Astrocyte (in vitro differentiated cells and primary cell): ENCODE measurements around the gene TOP3A.

ENCODE experiments used
- EZH2 ChIP-seq: IDR thresholded peaks from 2 replicates; pipeline ENCODE4 v1.6.1; 2012; ENCODE audit warnings: mild to moderate bottlenecking, low read length, inconsistent platforms; ENCODE audit not compliant: insufficient read depth
- TF ChIP-seq, protein P1 (sequence below): IDR thresholded peaks from 2 replicates; pipeline ENCODE4 v1.5.1; 2011; ENCODE audit warnings: low read depth, mild to moderate bottlenecking, inconsistent platforms, low read length, moderate library complexity; ENCODE audit not compliant: insufficient read depth

DNA sequence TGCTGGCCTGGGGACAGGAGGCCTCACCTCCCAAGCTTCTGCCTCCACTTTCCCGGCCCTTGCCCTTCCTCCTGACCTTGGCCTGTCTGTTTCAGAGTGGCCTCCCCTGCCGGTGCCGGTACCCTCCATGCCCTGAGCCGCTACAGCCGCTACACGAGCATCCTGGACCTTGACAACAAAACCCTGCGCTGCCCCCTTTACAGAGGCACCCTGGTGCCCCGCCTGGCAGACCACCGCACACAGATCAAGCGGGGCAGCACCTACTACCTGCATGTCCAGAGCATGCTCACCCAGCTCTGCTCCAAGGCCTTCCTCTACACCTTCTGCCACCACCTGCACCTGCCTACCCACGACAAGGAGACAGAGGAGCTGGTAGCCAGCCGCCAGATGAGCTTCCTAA, 7.7 kb upstream of the TOP3A start:
- TF ChIP-seq, protein P1, sequence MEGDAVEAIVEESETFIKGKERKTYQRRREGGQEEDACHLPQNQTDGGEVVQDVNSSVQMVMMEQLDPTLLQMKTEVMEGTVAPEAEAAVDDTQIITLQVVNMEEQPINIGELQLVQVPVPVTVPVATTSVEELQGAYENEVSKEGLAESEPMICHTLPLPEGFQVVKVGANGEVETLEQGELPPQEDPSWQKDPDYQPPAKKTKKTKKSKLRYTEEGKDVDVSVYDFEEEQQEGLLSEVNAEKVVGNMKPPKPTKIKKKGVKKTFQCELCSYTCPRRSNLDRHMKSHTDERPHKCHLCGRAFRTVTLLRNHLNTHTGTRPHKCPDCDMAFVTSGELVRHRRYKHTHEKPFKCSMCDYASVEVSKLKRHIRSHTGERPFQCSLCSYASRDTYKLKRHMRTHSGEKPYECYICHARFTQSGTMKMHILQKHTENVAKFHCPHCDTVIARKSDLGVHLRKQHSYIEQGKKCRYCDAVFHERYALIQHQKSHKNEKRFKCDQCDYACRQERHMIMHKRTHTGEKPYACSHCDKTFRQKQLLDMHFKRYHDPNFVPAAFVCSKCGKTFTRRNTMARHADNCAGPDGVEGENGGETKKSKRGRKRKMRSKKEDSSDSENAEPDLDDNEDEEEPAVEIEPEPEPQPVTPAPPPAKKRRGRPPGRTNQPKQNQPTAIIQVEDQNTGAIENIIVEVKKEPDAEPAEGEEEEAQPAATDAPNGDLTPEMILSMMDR = no peak
- TF ChIP-seq EZH2 = no peak
